ENCODE data around the gene GLIPR1L2.
A peak's percentile ranks its signal among the peaks of the same experiment; 100 is the strongest.
"Not testable (repeated sequence)": the region's sequence is repeated elsewhere in the genome, so short reads cannot be mapped to it uniquely, and the experiment has no call there.

Gene GLIPR1L2

DNA sequence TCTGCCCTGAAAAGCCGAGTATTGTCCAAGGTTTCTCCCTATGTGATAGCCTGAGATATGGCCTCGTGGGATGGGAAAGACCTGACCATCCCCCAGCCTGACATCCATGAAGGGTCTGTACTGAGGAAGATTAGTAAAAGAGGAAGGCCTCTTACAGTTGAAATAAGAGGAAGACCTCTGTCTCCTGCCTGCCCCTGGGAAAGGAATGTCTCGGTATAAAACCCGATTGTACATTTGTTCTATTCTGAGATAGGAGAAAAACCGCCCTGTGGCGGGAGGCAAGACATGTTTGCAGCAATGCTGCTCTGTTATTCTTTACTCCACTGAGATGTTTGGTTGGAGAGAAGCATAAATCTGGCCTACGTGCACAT, 54.2 kb downstream of the GLIPR1L2 start:
- H3K27ac ChIP-seq (ENCODE audit: low read depth, low read length); H3K79me2 ChIP-seq (ENCODE audit: control insufficient read depth, insufficient read depth, low read length, unreplicated experiment); H2AFZ ChIP-seq (ENCODE audit: low read length, unreplicated experiment); H3K36me3 ChIP-seq (ENCODE audit: insufficient read depth, low read length); H3K27me3 ChIP-seq (ENCODE audit: insufficient read depth, low read length); H3K4me3 ChIP-seq (ENCODE audit: low read depth, low read length): not testable (repeated sequence)
- H3K4me1 ChIP-seq (ENCODE audit: control insufficient read depth, insufficient read depth, low read length, unreplicated experiment) = peaks cover 42% of the 10 kb centered on the region

DNA sequence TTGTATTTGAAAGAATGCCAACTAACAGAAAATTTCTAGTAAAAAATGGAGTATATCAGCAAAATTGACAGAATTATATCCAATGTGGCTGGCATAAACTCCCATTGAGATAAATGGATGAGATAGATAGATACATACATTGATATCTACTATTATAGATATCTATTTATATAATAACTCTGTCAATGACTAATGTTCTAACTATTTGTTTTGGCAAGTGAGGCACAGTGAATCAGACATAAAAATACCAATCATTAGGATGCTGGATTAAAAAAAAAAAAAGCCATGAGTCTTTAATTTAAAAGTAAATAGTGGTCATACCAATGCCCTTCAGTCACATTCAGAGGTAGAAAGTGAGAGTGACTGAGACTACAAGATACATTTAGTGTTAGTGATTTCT, 56.0 kb downstream of the GLIPR1L2 start:
- peak overlapping the region; percentile 73 for H3K27ac ChIP-seq (ENCODE audit: low read depth, low read length)
- H3K4me3 ChIP-seq (ENCODE audit: low read depth, low read length) = peak overlapping the region; percentile 43; the same call in 1 of the 2 replicates
- no peaks in the 10 kb centered on the region for H3K27me3 ChIP-seq (ENCODE audit: insufficient read depth, low read length)
- no peaks in the 10 kb centered on the region for H3K79me2 ChIP-seq (ENCODE audit: control insufficient read depth, insufficient read depth, low read length, unreplicated experiment)
- H2AFZ ChIP-seq (ENCODE audit: low read length, unreplicated experiment) = peak overlapping the region; percentile 24
- no peaks in the 10 kb centered on the region for H3K36me3 ChIP-seq (ENCODE audit: insufficient read depth, low read length)
- peaks cover 42% of the 10 kb centered on the region for H3K4me1 ChIP-seq (ENCODE audit: control insufficient read depth, insufficient read depth, low read length, unreplicated experiment)

DNA sequence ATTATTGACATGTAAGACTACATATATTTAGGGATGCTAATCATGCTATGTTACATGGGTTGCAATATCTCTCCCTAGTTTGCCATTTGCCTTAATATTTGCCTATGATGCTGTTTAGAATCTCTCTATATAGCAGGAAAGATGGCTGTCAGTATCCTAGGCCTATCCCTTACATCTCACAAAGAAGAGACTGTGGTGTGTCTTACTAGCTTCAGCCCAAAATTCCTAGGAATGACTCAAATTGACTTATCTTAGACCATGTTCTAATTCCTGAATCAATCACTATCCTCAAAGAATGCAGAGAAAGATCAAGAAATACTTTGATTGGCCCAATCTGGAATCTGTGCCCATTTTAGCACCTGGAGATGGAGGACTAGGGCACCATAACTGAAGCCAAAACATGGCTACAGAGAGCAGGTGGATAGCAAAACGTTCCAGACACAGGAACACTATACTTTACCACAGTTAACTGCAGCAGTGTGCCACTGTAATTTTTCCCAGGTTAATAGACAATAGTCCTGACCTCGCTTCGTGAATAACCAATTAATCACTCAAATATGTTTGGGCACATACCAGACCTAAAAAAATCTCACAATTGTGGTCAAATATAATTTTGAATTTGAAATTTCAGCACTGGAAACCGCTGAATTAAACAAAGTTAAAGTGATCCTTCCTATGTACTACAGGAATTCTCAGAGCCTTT, 57.0 kb downstream of the GLIPR1L2 start:
- Histone ChIP-seq H3K79me2 (ENCODE audit: control insufficient read depth, insufficient read depth, low read length, unreplicated experiment) (no peaks in the 10 kb centered on the region), H3K4me1 (ENCODE audit: control insufficient read depth, insufficient read depth, low read length, unreplicated experiment) (peaks cover 46% of the 10 kb centered on the region), H3K27ac (ENCODE audit: low read depth, low read length) (peak overlapping the region; percentile 73)

DNA sequence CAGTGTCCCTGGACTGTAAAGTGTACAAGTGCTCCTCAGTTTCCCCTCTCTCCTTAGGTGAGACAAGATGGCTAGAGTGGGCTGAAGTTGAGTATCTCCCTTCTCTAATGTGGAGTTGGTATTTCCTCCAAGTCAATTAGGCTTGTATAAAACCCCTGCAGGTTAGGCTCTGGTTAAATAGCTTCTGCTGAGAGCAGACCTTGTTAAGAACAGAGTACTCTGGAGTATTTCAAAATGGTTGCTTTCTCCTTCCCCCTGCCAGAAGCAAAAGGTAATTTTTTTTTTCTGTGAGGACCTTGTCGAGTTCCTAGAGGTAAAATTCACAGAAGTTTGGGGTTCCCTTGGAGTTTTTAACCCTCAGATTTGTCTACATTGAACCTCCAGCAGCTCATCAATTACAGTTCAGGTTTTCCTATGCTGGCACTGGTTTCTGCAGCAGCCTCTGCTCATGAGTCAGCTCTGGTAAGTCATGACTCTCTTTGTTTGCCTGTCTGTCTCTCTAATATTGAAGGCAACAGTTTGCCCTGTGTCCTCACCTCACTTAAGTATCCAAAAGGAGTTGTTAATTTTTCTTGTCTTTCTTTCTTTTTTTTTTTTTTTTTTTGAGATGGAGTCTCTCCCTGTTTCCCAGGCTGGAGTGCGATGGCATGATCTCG, 61.9 kb downstream of the GLIPR1L2 start:
- Histone ChIP-seq H3K27ac (ENCODE audit: low read depth, low read length) (no peak overlapping the region), H3K4me3 (ENCODE audit: low read depth, low read length) (no peak overlapping the region), H3K79me2 (ENCODE audit: control insufficient read depth, insufficient read depth, low read length, unreplicated experiment) (no peaks in the 10 kb centered on the region), H3K36me3 (ENCODE audit: insufficient read depth, low read length) (peaks cover 3% of the 10 kb centered on the region; the same call in 1 of the 2 replicates), H3K4me1 (ENCODE audit: control insufficient read depth, insufficient read depth, low read length, unreplicated experiment) (peaks cover 10% of the 10 kb centered on the region), H2AFZ (ENCODE audit: low read length, unreplicated experiment) (peak overlapping the region; percentile 41), H3K27me3 (ENCODE audit: insufficient read depth, low read length) (no peaks in the 10 kb centered on the region)

More for the DNA sequence above, 57.0 kb downstream of the GLIPR1L2 start:
- H3K27me3 ChIP-seq (ENCODE audit: insufficient read depth, low read length) = no peaks in the 10 kb centered on the region
- H3K36me3 ChIP-seq (ENCODE audit: insufficient read depth, low read length) = no peaks in the 10 kb centered on the region
- H2AFZ ChIP-seq (ENCODE audit: low read length, unreplicated experiment) = no peak overlapping the region
- peak overlapping the region; percentile 43; the same call in 1 of the 2 replicates for H3K4me3 ChIP-seq (ENCODE audit: low read depth, low read length)

DNA sequence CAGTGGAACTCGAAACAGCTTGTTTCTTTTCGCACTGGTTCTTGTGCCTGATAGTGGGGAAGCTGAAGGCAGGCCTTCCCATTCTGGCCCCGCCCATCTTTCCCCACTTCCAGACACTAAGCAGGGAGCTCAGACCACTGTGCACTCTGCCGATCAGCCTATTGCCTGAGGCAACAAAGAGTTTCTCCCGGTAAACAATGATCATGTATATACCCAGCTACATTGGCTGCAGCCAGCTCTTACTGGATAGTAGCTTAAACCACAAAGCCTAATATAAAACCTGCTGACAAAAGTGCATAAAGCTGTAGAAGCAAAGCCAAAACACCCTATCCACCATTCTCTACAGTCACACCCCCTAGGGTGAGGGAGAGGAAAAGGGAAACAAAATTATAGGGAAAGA, 65.0 kb downstream of the GLIPR1L2 start:
- no peak overlapping the region for H3K27ac ChIP-seq (ENCODE audit: low read depth, low read length)
- peaks cover 3% of the 10 kb centered on the region; the same call in 1 of the 2 replicates for H3K36me3 ChIP-seq (ENCODE audit: insufficient read depth, low read length)
- peaks cover 6% of the 10 kb centered on the region for H3K4me1 ChIP-seq (ENCODE audit: control insufficient read depth, insufficient read depth, low read length, unreplicated experiment)
- no peaks in the 10 kb centered on the region for H3K27me3 ChIP-seq (ENCODE audit: insufficient read depth, low read length)
- H3K4me3 ChIP-seq (ENCODE audit: low read depth, low read length) = no peak overlapping the region
- no peaks in the 10 kb centered on the region for H3K79me2 ChIP-seq (ENCODE audit: control insufficient read depth, insufficient read depth, low read length, unreplicated experiment)
- H2AFZ ChIP-seq (ENCODE audit: low read length, unreplicated experiment) = no peak overlapping the region

DNA sequence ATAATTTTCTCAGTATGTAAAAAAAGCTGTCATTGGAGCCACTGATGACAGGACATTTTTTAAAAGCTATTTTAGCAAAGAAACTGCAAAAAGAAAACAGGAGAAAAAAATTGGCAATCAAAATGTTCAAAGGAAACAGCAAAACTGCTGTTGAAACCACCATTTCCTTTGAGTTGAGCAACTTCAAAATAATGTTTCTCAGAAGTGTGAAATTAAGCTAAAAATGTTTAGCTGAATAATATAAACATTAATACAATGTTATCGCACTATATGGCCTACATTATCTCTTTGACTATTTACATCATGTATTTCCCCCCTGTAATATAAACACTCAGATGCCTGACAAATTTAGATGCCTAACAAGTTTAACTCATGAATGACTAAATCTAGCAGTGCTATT, 66.3 kb downstream of the GLIPR1L2 start:
- Histone ChIP-seq H3K4me3 (ENCODE audit: low read depth, low read length) (no peak overlapping the region), H3K4me1 (ENCODE audit: control insufficient read depth, insufficient read depth, low read length, unreplicated experiment) (peaks cover 6% of the 10 kb centered on the region), H3K79me2 (ENCODE audit: control insufficient read depth, insufficient read depth, low read length, unreplicated experiment) (no peaks in the 10 kb centered on the region), H3K36me3 (ENCODE audit: insufficient read depth, low read length) (peaks cover 3% of the 10 kb centered on the region; the same call in 1 of the 2 replicates), H3K27ac (ENCODE audit: low read depth, low read length) (no peak overlapping the region), H2AFZ (ENCODE audit: low read length, unreplicated experiment) (no peak overlapping the region), H3K27me3 (ENCODE audit: insufficient read depth, low read length) (no peaks in the 10 kb centered on the region)

DNA sequence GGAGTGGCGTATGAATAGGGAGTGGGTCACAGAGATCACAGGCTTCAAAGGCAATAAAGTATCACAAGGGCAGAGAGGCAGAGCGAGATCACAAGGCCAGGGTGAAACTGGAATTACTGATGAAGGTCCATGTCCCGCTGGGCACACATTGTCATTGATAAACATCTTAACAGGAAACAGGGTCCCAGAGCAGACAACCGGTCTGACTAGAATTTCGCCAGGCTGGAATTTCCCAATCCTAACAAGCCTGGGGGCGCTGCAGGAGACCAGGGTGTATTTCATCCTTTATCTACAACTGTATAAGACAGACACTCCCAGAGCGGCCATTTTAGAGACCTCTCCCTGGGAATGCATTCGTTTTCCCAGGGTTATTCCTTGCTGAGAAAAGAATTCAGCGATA, 67.0 kb downstream of the GLIPR1L2 start:
- not testable (repeated sequence) for H3K27ac ChIP-seq (ENCODE audit: low read depth, low read length); H3K79me2 ChIP-seq (ENCODE audit: control insufficient read depth, insufficient read depth, low read length, unreplicated experiment); H3K4me3 ChIP-seq (ENCODE audit: low read depth, low read length); H2AFZ ChIP-seq (ENCODE audit: low read length, unreplicated experiment); H3K27me3 ChIP-seq (ENCODE audit: insufficient read depth, low read length); H3K36me3 ChIP-seq (ENCODE audit: insufficient read depth, low read length); H3K4me1 ChIP-seq (ENCODE audit: control insufficient read depth, insufficient read depth, low read length, unreplicated experiment)

DNA sequence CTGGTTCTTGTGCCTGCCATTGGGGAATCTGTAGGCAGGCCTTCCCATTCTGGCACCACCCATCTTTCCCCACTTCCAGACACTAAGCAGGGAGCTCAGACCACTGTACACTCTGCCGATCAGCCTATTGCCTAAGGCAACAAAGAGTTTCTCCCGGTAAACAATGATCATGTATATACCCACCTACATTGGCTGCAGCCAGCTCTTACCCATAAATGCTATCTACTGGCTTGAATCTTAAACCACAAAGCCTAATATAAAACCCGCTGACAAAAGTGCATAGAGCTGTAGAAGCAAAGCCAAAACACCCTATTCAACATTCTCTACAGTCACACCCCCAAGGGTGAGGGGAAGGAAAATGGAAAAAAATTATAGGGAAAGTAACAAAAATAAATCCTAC, 68.9 kb downstream of the GLIPR1L2 start:
- no peak overlapping the region for H2AFZ ChIP-seq (ENCODE audit: low read length, unreplicated experiment)
- H3K4me3 ChIP-seq (ENCODE audit: low read depth, low read length) = no peak overlapping the region
- H3K36me3 ChIP-seq (ENCODE audit: insufficient read depth, low read length) = peaks cover 3% of the 10 kb centered on the region; the same call in 1 of the 2 replicates
- no peaks in the 10 kb centered on the region for H3K79me2 ChIP-seq (ENCODE audit: control insufficient read depth, insufficient read depth, low read length, unreplicated experiment)
- H3K27me3 ChIP-seq (ENCODE audit: insufficient read depth, low read length) = no peaks in the 10 kb centered on the region
- no peaks in the 10 kb centered on the region for H3K4me1 ChIP-seq (ENCODE audit: control insufficient read depth, insufficient read depth, low read length, unreplicated experiment)
- no peak overlapping the region for H3K27ac ChIP-seq (ENCODE audit: low read depth, low read length)

DNA sequence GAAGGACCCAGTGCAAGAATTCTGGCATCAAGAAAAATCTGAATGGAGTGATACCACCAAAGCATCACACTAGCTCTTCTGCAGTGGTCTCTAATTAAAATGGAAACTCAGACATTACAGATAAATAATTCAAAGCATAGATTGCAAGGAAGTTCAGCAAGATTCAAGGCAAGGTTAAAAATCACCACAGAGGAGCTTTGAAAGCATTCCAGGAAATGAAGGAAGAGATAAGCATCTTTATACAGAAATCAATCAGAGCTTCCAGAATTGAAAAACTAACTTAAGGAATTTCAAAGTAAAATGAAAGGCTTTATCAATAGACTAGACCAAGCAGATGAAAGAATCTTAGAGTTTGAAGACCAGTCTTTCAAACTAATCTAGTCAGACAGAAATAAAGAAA, 69.3 kb downstream of the GLIPR1L2 start:
- no peaks in the 10 kb centered on the region for H3K27me3 ChIP-seq (ENCODE audit: insufficient read depth, low read length)
- H3K4me3 ChIP-seq (ENCODE audit: low read depth, low read length) = no peak overlapping the region
- H3K4me1 ChIP-seq (ENCODE audit: control insufficient read depth, insufficient read depth, low read length, unreplicated experiment) = no peaks in the 10 kb centered on the region
- no peak overlapping the region for H3K27ac ChIP-seq (ENCODE audit: low read depth, low read length)
- H3K79me2 ChIP-seq (ENCODE audit: control insufficient read depth, insufficient read depth, low read length, unreplicated experiment) = no peaks in the 10 kb centered on the region
- peaks cover 3% of the 10 kb centered on the region; the same call in 1 of the 2 replicates for H3K36me3 ChIP-seq (ENCODE audit: insufficient read depth, low read length)
- H2AFZ ChIP-seq (ENCODE audit: low read length, unreplicated experiment) = no peak overlapping the region

DNA sequence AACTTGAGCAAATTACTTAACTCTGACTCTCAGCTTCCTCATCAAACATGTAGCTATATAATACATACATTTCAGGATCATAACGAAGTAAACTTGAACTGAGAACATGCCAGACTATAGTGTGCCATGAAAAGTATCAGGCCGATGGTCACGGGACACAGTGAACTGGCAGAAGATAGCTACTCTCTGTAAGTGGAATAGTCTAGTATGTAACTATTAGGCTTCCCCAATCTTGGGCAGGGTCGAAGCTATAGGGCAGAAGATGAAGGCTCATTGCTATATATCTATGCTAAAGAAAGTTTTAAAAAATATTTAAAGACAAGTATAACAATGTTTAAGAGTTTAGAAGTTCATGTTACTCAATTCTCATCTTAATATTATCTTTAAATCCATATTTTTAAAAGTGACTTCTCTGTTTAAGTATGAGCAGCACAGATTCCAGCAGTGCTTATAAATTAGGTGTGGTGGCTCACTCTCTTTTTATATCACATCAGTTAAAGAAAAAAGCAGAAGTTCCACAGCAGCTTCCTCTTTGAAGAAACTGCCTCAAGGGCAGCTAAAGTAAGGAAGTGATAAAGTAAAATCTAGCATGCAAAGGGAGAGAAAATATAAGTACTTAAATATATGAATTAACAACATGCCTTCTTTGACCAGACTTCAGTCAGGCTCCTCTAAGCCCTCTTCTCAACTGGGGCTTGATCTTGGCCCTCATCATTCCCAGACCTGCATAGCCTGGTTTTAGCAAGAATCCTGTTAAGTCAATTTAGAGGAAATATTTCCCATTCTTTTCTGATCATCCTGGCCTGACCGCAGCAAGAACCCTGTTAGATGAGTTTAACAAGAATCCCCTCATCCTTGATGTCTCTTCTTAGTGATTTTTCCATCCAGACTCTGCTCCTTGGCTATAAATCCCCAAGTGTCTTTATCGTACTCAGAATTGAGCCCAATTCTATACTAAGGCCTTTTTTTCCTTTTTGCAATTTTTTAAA, 81.3 kb downstream of the GLIPR1L2 start:
- no peak overlapping the region for H3K27ac ChIP-seq (ENCODE audit: low read depth, low read length)
- H3K4me3 ChIP-seq (ENCODE audit: low read depth, low read length) = no peak overlapping the region
- no peaks in the 10 kb centered on the region for H3K79me2 ChIP-seq (ENCODE audit: control insufficient read depth, insufficient read depth, low read length, unreplicated experiment)
- H3K36me3 ChIP-seq (ENCODE audit: insufficient read depth, low read length) = no peaks in the 10 kb centered on the region
- H3K27me3 ChIP-seq (ENCODE audit: insufficient read depth, low read length) = no peaks in the 10 kb centered on the region
- no peaks in the 10 kb centered on the region for H3K4me1 ChIP-seq (ENCODE audit: control insufficient read depth, insufficient read depth, low read length, unreplicated experiment)
- H2AFZ ChIP-seq (ENCODE audit: low read length, unreplicated experiment) = no peak overlapping the region

Measured in ACC112 (cell line).